CD4-positive, CD25-positive, alpha-beta regulatory T cell (primary cell): ENCODE measurements around the gene RIMBP2. TPM values are rescaled to one million over a fixed set of nuclear protein-coding genes. Genes with fewer than 3 reads are reported as not detected.

Source experiments
- ATAC-seq, 2 donors: fragments of 150-1000 bp; cut with Tn5 transposase; one replicate each; pipeline ENCODE4 v1.10.0; 2021; ENCODE audit warnings: low read depth in 2 of 2, moderate number of reproducible peaks in 2 of 2, moderate library complexity in 1 of 2
- DNase-seq, 3 donors: peaks; one replicate each; pipeline versions ENCODE4 v3.0.0 to v3.0.0-alpha.2; 2012 to 2022; ENCODE audit warnings: mixed read lengths in 1 of 3
- H3K27ac ChIP-seq: one replicate; pipeline ENCODE4 v1.7.0; 2013; ENCODE audit warnings: mild to moderate bottlenecking, low read length; ENCODE audit not compliant: insufficient read depth, poor library complexity, severe bottlenecking
- H3K27me3 ChIP-seq: one replicate; pipeline ENCODE4 v1.7.0; 2013; ENCODE audit warnings: low read length; ENCODE audit not compliant: control insufficient read depth, insufficient read depth
- H3K36me3 ChIP-seq: one replicate; pipeline ENCODE4 v1.7.0; 2013; ENCODE audit warnings: mild to moderate bottlenecking, low read length, moderate library complexity; ENCODE audit not compliant: control insufficient read depth, insufficient read depth
- H3K4me1 ChIP-seq: 2 replicates; pipeline ENCODE4 v1.7.0; 2013; ENCODE audit warnings: mild to moderate bottlenecking, low read length; ENCODE audit not compliant: insufficient read depth, control insufficient read depth, poor library complexity, severe bottlenecking
- H3K4me3 ChIP-seq: one replicate; pipeline ENCODE4 v1.7.0; 2013; ENCODE audit warnings: low read depth, mild to moderate bottlenecking, low read length, moderate library complexity
- H3K9me3 ChIP-seq, 2 experiments: 1 replicate in 1 of 2; 2 replicates in 1 of 2; pipeline ENCODE4 v1.7.0; 2013; ENCODE audit warnings: low read length in 2 of 2, mild to moderate bottlenecking in 1 of 2, moderate library complexity in 1 of 2; ENCODE audit not compliant: control insufficient read depth in 2 of 2
- H3K27ac Mint-ChIP-seq, 3 donors: one replicate each; pipeline ENCODE4 v1.8.0; 2020 to 2022; ENCODE audit warnings: mild to moderate bottlenecking in 3 of 3, mixed read lengths in 3 of 3, moderate library complexity in 2 of 3
- H3K27me3 Mint-ChIP-seq: one replicate; pipeline ENCODE4 v1.8.0; 2022; ENCODE audit warnings: mild to moderate bottlenecking, mixed read lengths
- H3K36me3 Mint-ChIP-seq: one replicate; pipeline ENCODE4 v1.8.0; 2020; ENCODE audit warnings: mixed read lengths
- H3K4me1 Mint-ChIP-seq, 4 donors: one replicate each; pipeline ENCODE4 v1.8.0; 2020 to 2022; ENCODE audit warnings: mixed read lengths in 4 of 4, mild to moderate bottlenecking in 1 of 4
- H3K4me3 Mint-ChIP-seq, 4 donors: one replicate each; pipeline ENCODE4 v1.8.0; 2020 to 2022; ENCODE audit warnings: mild to moderate bottlenecking in 4 of 4, mixed read lengths in 4 of 4, moderate library complexity in 3 of 4
- H3K9me3 Mint-ChIP-seq, 7 donors: one replicate each; pipeline ENCODE4 v1.8.0; 2020 to 2022; ENCODE audit warnings: mixed read lengths in 7 of 7, mild to moderate bottlenecking in 3 of 7, moderate library complexity in 2 of 7
- polyA plus RNA-seq, 4 donors: library from polyadenylated mRNA; unstranded; fragments of 300-500 nt; fragmentation: Illumina TruSeq; gene quantifications; one replicate each; pipeline ENCODE4 v1.2.3, GENCODE V29; 2021
- total RNA-seq: library from RNA; stranded (reverse); gene quantifications from one replicate; pipeline ENCODE4 v1.2.3, GENCODE V29; 2022

Gene RIMBP2
- total and polyA plus RNA-seq, 5 donors from 2014 or later, result not detected

GRCh38 chr12:130640496-130640895, 75.6 kb downstream of the RIMBP2 start:
- H3K4me3 ChIP-seq, result no peak overlapping the region
- H3K27me3 Mint-ChIP-seq, result no peaks in the 10 kb centered on the region
- H3K9me3 Mint-ChIP-seq, result peaks cover 0 to 3% (median 0%) of the 10 kb centered on the region in 7 donors
- H3K36me3 Mint-ChIP-seq, result no peaks in the 10 kb centered on the region
- no peaks in the 10 kb centered on the region for H3K4me1 Mint-ChIP-seq
- no peaks in the 10 kb centered on the region for H3K9me3 ChIP-seq
- H3K36me3 ChIP-seq, result no peaks in the 10 kb centered on the region
- no peak overlapping the region for H3K27ac ChIP-seq
- ATAC-seq (no peak), DNase-seq (no peak)
- no peak overlapping the region for H3K27ac Mint-ChIP-seq
- no peaks in the 10 kb centered on the region for H3K27me3 ChIP-seq
- no peak overlapping the region for H3K4me3 Mint-ChIP-seq
- no peaks in the 10 kb centered on the region for H3K4me1 ChIP-seq

DNA sequence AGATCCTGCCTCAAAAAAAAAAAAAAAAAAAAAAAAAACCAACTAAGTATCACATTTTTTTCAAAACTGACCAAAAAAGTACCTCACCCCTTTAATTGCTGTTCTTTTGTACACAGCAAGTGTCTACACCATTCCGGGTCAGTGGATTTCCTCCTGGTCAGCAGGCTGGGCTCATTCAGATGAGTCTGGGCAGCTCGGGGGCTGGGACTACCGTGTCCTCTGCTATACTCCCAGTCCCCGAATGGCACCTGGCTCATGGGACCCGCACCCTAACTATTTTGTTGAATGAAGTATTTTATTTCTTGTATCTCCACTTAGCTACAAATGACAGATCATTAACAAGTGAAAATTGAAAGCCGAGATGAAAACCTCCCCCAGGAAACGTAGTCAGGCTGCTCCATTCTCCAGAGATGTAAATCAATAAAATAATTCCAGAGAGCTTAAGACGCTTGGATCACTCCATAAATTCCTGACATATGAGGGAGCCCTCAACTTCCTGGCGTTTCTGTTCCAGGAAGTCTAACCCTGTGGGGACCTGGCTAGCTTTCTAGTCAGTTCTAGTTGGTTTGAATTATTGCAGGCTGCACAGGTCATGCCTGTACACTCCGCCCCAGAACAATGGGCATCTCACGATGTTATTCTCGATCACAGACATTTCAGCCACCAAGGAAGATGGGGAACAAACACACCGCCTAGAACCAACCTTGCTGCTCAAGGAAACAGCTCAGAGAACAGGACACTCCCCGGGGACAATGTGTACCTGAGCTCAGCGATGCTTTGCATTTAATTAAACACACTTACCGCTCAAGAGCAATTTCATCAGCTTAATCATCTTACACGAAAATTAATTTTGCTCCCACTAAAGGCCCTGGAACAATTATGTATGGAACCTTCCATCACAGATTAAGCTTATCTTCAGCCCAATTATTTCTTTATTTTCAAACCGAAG, 76.3 kb downstream of the RIMBP2 start:
- no peak for DNase-seq
- H3K9me3 Mint-ChIP-seq, result peaks cover 0 to 3% (median 0%) of the 10 kb centered on the region in 7 donors
- Histone ChIP-seq H3K36me3 (no peaks in the 10 kb centered on the region), H3K27ac (no peak overlapping the region), H3K4me1 (no peaks in the 10 kb centered on the region), H3K9me3 (no peaks in the 10 kb centered on the region), H3K4me3 (no peak overlapping the region), H3K27me3 (no peaks in the 10 kb centered on the region)
- no peaks in the 10 kb centered on the region for H3K27me3 Mint-ChIP-seq
- H3K36me3 Mint-ChIP-seq, result no peaks in the 10 kb centered on the region
- H3K27ac Mint-ChIP-seq, result no peak overlapping the region
- no peak overlapping the region for H3K4me3 Mint-ChIP-seq
- no peaks in the 10 kb centered on the region for H3K4me1 Mint-ChIP-seq
- ATAC-seq, result no peak

DNA sequence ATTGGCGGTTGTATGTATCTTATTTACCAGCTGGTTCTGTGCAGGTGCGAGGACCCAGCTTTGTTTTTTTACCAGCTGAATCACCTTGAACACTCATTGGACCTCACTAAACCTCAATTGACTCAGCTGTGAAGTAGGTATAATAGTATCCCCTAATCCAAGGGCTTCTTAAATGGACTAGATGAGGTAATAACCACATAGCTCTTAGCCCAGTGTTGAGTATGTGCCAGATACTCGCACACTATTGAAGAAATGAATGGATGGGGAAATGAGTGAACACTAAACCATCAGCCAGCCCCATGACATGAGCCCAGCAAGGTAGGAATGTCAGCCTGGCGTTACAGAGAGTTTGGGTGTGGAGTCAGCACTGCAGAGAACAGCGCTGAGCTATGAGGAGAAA, 79.7 kb downstream of the RIMBP2 start:
- H3K27me3 ChIP-seq, result no peaks in the 10 kb centered on the region
- H3K4me3 ChIP-seq, result no peak overlapping the region
- DNase-seq (no peak), ATAC-seq (no peak)
- H3K36me3 ChIP-seq, result no peaks in the 10 kb centered on the region
- Mint-ChIP-seq H3K27me3 (no peaks in the 10 kb centered on the region), H3K27ac (no peak overlapping the region), H3K4me3 (no peak overlapping the region), H3K9me3 (peaks cover 0 to 2% (median 0%) of the 10 kb centered on the region in 7 donors), H3K4me1 (no peaks in the 10 kb centered on the region), H3K36me3 (no peaks in the 10 kb centered on the region)
- H3K27ac ChIP-seq, result no peak overlapping the region
- no peaks in the 10 kb centered on the region for H3K9me3 ChIP-seq
- no peaks in the 10 kb centered on the region for H3K4me1 ChIP-seq

- DNase-seq (no peak), ATAC-seq (no peak)
- Mint-ChIP-seq H3K27ac (no peak overlapping the region), H3K36me3 (no peaks in the 10 kb centered on the region), H3K9me3 (peaks cover 0 to 2% (median 0%) of the 10 kb centered on the region in 7 donors), H3K27me3 (no peaks in the 10 kb centered on the region), H3K4me3 (no peak overlapping the region), H3K4me1 (no peaks in the 10 kb centered on the region)
- no peaks in the 10 kb centered on the region for H3K9me3 ChIP-seq
- H3K4me1 ChIP-seq, result no peaks in the 10 kb centered on the region
- no peak overlapping the region for H3K27ac ChIP-seq
- H3K27me3 ChIP-seq, result no peaks in the 10 kb centered on the region
- no peak overlapping the region for H3K4me3 ChIP-seq
- H3K36me3 ChIP-seq, result no peaks in the 10 kb centered on the region
These were observed 81.2 kb downstream of the RIMBP2 start for GRCh38 chr12:130634866-130635265.

DNA sequence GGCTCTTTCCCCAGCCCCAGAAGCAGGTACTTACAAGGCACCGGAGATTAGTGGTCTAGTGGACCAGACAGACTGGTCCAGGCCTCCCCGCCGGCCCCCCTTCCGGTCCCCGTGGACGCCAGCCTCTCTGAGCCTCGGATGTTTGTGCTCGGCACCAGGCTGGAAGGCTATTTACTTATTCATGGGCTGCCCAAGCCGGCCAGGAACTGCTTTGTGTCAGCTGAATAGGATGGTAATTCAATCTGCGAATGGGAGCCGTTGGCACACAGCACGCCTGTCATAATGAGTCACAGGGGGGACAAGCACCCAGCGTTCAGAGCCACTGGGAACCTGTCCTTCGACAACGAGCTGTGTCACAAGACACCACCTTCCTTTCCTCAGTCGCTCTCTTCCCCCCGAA, 82.3 kb downstream of the RIMBP2 start:
- no peaks in the 10 kb centered on the region for H3K36me3 ChIP-seq
- H3K4me1 ChIP-seq, result no peaks in the 10 kb centered on the region
- no peaks in the 10 kb centered on the region for H3K36me3 Mint-ChIP-seq
- no peak overlapping the region for H3K4me3 Mint-ChIP-seq
- no peaks in the 10 kb centered on the region for H3K27me3 ChIP-seq
- H3K9me3 ChIP-seq, result no peaks in the 10 kb centered on the region
- H3K27me3 Mint-ChIP-seq, result no peaks in the 10 kb centered on the region
- H3K4me1 Mint-ChIP-seq, result no peaks in the 10 kb centered on the region
- DNase-seq, result no peak
- H3K4me3 ChIP-seq, result no peak overlapping the region
- no peak overlapping the region for H3K27ac Mint-ChIP-seq
- no peak overlapping the region for H3K27ac ChIP-seq
- no peak for ATAC-seq
- peaks cover 0 to 2% (median 0%) of the 10 kb centered on the region in 7 donors for H3K9me3 Mint-ChIP-seq

- ATAC-seq (no peak), DNase-seq (no peak)
- Mint-ChIP-seq H3K27ac (no peak overlapping the region), H3K4me1 (no peaks in the 10 kb centered on the region), H3K36me3 (no peaks in the 10 kb centered on the region), H3K27me3 (no peaks in the 10 kb centered on the region), H3K4me3 (no peak overlapping the region), H3K9me3 (peaks cover 0 to 2% (median 0%) of the 10 kb centered on the region in 7 donors)
- no peaks in the 10 kb centered on the region for H3K9me3 ChIP-seq
- H3K27me3 ChIP-seq, result no peaks in the 10 kb centered on the region
- H3K4me1 ChIP-seq, result no peaks in the 10 kb centered on the region
- H3K27ac ChIP-seq, result no peak overlapping the region
- H3K36me3 ChIP-seq, result no peaks in the 10 kb centered on the region
- H3K4me3 ChIP-seq, result no peak overlapping the region
These were observed 83.5 kb downstream of the RIMBP2 start for GRCh38 chr12:130632642-130633041.

GRCh38 chr12:130628304-130628703, 87.8 kb downstream of the RIMBP2 start:
- Histone ChIP-seq H3K9me3 (no peaks in the 10 kb centered on the region), H3K27ac (no peak overlapping the region), H3K4me3 (no peak overlapping the region), H3K27me3 (no peaks in the 10 kb centered on the region), H3K36me3 (no peaks in the 10 kb centered on the region), H3K4me1 (no peaks in the 10 kb centered on the region)
- Mint-ChIP-seq H3K9me3 (peaks cover 0 to 2% (median 0%) of the 10 kb centered on the region in 7 donors), H3K27me3 (no peaks in the 10 kb centered on the region), H3K36me3 (no peaks in the 10 kb centered on the region), H3K27ac (no peak overlapping the region), H3K4me3 (no peak overlapping the region), H3K4me1 (no peaks in the 10 kb centered on the region)
- no peak for DNase-seq
- ATAC-seq, result no peak

GRCh38 chr12:130627175-130627574, 88.9 kb downstream of the RIMBP2 start:
- H3K27me3 Mint-ChIP-seq, result no peaks in the 10 kb centered on the region
- Histone ChIP-seq H3K27ac (no peak overlapping the region), H3K9me3 (peaks cover 0 to 4% of the 10 kb centered on the region in 2 experiments), H3K4me3 (no peak overlapping the region), H3K27me3 (no peaks in the 10 kb centered on the region), H3K36me3 (no peaks in the 10 kb centered on the region), H3K4me1 (no peaks in the 10 kb centered on the region)
- H3K9me3 Mint-ChIP-seq, result peaks cover 0 to 2% (median 0%) of the 10 kb centered on the region in 7 donors
- no peak overlapping the region for H3K4me3 Mint-ChIP-seq
- no peak for ATAC-seq
- no peak for DNase-seq
- H3K36me3 Mint-ChIP-seq, result no peaks in the 10 kb centered on the region
- no peaks in the 10 kb centered on the region for H3K4me1 Mint-ChIP-seq
- no peak overlapping the region for H3K27ac Mint-ChIP-seq
